ENCODE measurements around the gene ZNF398.

DNA sequence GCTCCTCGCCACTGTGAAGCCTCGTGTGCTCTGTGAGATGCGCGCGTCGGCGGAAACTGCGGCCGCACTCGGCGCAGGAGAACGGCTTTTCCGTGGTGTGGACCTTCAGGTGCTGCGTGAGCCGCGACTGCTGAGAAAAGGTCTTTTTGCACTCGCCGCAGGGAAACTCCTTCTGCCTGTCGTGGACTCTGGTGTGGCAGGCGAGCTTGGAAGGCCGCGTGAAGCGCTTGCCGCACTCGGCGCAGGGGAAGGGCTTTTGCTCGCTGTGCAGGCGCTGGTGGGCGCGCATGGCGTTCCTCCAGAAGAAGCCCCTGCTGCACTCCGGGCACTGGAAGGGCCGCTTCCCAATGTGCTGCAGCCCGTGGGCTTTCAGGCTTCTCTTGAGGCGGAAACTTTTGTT lies 43.0 kb upstream of the ZNF398 start:
- TF ChIP-seq, protein P1, sequence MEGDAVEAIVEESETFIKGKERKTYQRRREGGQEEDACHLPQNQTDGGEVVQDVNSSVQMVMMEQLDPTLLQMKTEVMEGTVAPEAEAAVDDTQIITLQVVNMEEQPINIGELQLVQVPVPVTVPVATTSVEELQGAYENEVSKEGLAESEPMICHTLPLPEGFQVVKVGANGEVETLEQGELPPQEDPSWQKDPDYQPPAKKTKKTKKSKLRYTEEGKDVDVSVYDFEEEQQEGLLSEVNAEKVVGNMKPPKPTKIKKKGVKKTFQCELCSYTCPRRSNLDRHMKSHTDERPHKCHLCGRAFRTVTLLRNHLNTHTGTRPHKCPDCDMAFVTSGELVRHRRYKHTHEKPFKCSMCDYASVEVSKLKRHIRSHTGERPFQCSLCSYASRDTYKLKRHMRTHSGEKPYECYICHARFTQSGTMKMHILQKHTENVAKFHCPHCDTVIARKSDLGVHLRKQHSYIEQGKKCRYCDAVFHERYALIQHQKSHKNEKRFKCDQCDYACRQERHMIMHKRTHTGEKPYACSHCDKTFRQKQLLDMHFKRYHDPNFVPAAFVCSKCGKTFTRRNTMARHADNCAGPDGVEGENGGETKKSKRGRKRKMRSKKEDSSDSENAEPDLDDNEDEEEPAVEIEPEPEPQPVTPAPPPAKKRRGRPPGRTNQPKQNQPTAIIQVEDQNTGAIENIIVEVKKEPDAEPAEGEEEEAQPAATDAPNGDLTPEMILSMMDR (IDR thresholded peaks at IDR 0.05; ENCODE audit: low read length): no peak
- TF ChIP-seq EZH2 (IDR thresholded peaks at IDR 0.05; ENCODE audit: borderline replicate concordance, low read length): no peak
